OCI-LY7 (cell line): ENCODE results near the gene CHI3L2. TPM values are rescaled to one million over a fixed set of nuclear protein-coding genes. Genes with fewer than 3 reads are reported as not detected.

Source experiments
- BruUV-seq: library from RNA; stranded (reverse); fragments of 400-500 nt; replicated peaks from 2 replicates; lab custom pipeline; 2021; lab: Mats Ljungman, UMichigan
- CTCF ChIA-PET: fragments of 300-600 bp; sonication (Branson Sonifier 250); formaldehyde crosslinking; loops from one replicate; lab custom pipeline; 2022; ENCODE audit warnings: antibody characterized with exemption; ENCODE audit not compliant: unreplicated experiment; lab: Charles Lee
- POLR2A ChIA-PET: fragments of 300-600 bp; sonication (Branson Sonifier 250); formaldehyde crosslinking; loops from one replicate; lab custom pipeline; 2022; ENCODE audit warnings: antibody characterized with exemption; lab: Charles Lee
- DNase-seq: peaks from one replicate; pipeline ENCODE4 v3.0.0-alpha.2; 2015; ENCODE audit warnings: low spot score
- H2AFZ ChIP-seq: fragments of 200-600 bp; sonication (generic), shearing (Covaris generic); 2 replicates; pipeline ENCODE4 v1.6.1; 2014; ENCODE audit warnings: mild to moderate bottlenecking, antibody characterized with exemption, low read length, moderate library complexity
- H3K27ac ChIP-seq: fragments of 200-600 bp; sonication (generic); 2 replicates; pipeline ENCODE4 v1.5.1; 2014; ENCODE audit warnings: mixed run types, low read depth, mild to moderate bottlenecking, moderate library complexity, low read length, inconsistent platforms; ENCODE audit not compliant: poor library complexity, severe bottlenecking
- H3K36me3 ChIP-seq: fragments of 200-600 bp; sonication (generic); 2 replicates; pipeline ENCODE4 v1.6.1; 2014; ENCODE audit warnings: mild to moderate bottlenecking, antibody characterized with exemption, low read length, moderate library complexity, mixed read lengths; ENCODE audit not compliant: insufficient read depth
- H3K4me1 ChIP-seq: fragments of 200-600 bp; sonication (generic); 2 replicates; pipeline ENCODE4 v1.5.1; 2014; ENCODE audit warnings: mild to moderate bottlenecking, low read length; ENCODE audit not compliant: insufficient read depth, poor library complexity, severe bottlenecking
- H3K4me2 ChIP-seq: fragments of 200-600 bp; sonication (generic); 2 replicates; pipeline ENCODE4 v1.6.1; 2014; ENCODE audit warnings: mild to moderate bottlenecking, low read length
- H3K4me3 ChIP-seq: fragments of 200-600 bp; sonication (generic); 2 replicates; pipeline ENCODE4 v1.5.1; 2014; ENCODE audit warnings: mild to moderate bottlenecking, low read depth, low read length; ENCODE audit not compliant: poor library complexity, severe bottlenecking
- H3K79me2 ChIP-seq: fragments of 200-600 bp; sonication (generic); 2 replicates; pipeline ENCODE4 v1.6.1; 2016; ENCODE audit warnings: low read depth, mild to moderate bottlenecking, low read length, moderate library complexity, mixed read lengths; ENCODE audit not compliant: insufficient read depth
- H3K9me2 ChIP-seq: fragments of 200-600 bp; sonication (generic); 2 replicates; pipeline ENCODE4 v1.6.1; 2016; ENCODE audit warnings: mild to moderate bottlenecking, low read length, mixed read lengths; ENCODE audit not compliant: insufficient read depth
- H3K9me3 ChIP-seq: fragments of 200-600 bp; sonication (generic); 2 replicates; pipeline ENCODE4 v1.6.1; 2014; ENCODE audit warnings: mild to moderate bottlenecking, mixed run types, low read length, mixed read lengths
- H4K20me1 ChIP-seq: fragments of 200-600 bp; sonication (generic); 2 replicates; pipeline ENCODE4 v1.6.1; 2014; ENCODE audit warnings: mild to moderate bottlenecking, antibody characterized with exemption, low read length, moderate library complexity, mixed read lengths; ENCODE audit not compliant: insufficient read depth
- EZH2phosphoT487 ChIP-seq: fragments of 200-600 bp; sonication (generic); IDR thresholded peaks from 2 replicates; pipeline ENCODE4 v1.6.1; 2018; ENCODE audit warnings: low read depth, borderline replicate concordance, mild to moderate bottlenecking, mixed run types, antibody characterized with exemption, low read length, moderate library complexity, mixed read lengths
- intact Hi-C: fragments of 100-400 bp; cut with micrococcal nuclease; formaldehyde crosslinking; loops from one replicate; pipeline ENCODE4 v1.10.0; 2022; ENCODE audit not compliant: unreplicated experiment
- total RNA-seq, 2 experiments: library from RNA; depleted of rRNA in 1 of 2; stranded (reverse); fragments of >200 nt in 1 of 2; shearing (Covaris generic) in 1 of 2; gene quantifications; 2 replicates each; pipeline ENCODE4 v1.2.3, GENCODE V29; 2014 to 2022
- TF ChIP-seq, protein P1 (sequence below): fragments of 200-600 bp; sonication (generic); conservative IDR thresholded peaks from 2 replicates; pipeline ENCODE4 v1.5.1; 2014; ENCODE audit warnings: mild to moderate bottlenecking, antibody characterized with exemption, low read length, moderate library complexity, mixed read lengths

The CHI3L2 gene
- total RNA-seq, 2 experiments from 2014 or later: 37.1 to 88.7 TPM

DNA sequence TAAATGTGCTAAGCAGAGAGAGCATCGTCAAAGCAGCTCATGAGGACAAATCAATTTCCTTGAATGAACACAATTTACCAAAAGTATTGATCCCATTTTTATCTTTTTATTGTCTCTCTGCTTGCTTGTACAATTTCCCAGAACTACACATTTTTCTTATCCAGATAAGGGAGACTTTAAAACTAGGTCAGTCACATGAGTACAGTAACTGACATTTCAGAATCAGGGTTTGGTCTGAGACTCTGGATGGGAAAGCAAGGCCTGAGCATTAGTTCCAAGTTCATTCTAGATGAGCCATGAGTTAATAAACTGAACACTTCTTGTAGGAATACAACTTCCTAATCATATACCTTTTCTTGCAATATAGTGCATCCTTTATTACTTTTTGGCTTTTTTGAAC lies 15.6 kb upstream of the CHI3L2 start:
- TF ChIP-seq, protein P1, sequence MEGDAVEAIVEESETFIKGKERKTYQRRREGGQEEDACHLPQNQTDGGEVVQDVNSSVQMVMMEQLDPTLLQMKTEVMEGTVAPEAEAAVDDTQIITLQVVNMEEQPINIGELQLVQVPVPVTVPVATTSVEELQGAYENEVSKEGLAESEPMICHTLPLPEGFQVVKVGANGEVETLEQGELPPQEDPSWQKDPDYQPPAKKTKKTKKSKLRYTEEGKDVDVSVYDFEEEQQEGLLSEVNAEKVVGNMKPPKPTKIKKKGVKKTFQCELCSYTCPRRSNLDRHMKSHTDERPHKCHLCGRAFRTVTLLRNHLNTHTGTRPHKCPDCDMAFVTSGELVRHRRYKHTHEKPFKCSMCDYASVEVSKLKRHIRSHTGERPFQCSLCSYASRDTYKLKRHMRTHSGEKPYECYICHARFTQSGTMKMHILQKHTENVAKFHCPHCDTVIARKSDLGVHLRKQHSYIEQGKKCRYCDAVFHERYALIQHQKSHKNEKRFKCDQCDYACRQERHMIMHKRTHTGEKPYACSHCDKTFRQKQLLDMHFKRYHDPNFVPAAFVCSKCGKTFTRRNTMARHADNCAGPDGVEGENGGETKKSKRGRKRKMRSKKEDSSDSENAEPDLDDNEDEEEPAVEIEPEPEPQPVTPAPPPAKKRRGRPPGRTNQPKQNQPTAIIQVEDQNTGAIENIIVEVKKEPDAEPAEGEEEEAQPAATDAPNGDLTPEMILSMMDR: no peak
- no peak for TF ChIP-seq EZH2phosphoT487
- Histone ChIP-seq H4K20me1 (no peaks in the 10 kb centered on the region), H3K36me3 (no peaks in the 10 kb centered on the region), H3K79me2 (no peaks in the 10 kb centered on the region), H3K4me1 (peaks cover 46% of the 10 kb centered on the region), H3K4me2 (no peak overlapping the region), H3K27ac (no peak overlapping the region), H3K4me3 (no peak overlapping the region), H2AFZ (no peak overlapping the region), H3K9me3 (no peaks in the 10 kb centered on the region), H3K9me2 (no peaks in the 10 kb centered on the region)
- DNase-seq: no peak
- ChIA-PET CTCF (no interaction called here), POLR2A (interaction anchor here (0.7 to 1.9 kb wide), 4 partner anchors 9 to 902 kb away, joined by 4 to 7 read pairs (median 4); no protein-coding TSS in a partner anchor)
- intact Hi-C loops: loop anchor here (10.0 kb wide), 1 partner anchor 413 kb away; no protein-coding TSS in a partner anchor
- BruUV-seq: no TSS peak

DNA sequence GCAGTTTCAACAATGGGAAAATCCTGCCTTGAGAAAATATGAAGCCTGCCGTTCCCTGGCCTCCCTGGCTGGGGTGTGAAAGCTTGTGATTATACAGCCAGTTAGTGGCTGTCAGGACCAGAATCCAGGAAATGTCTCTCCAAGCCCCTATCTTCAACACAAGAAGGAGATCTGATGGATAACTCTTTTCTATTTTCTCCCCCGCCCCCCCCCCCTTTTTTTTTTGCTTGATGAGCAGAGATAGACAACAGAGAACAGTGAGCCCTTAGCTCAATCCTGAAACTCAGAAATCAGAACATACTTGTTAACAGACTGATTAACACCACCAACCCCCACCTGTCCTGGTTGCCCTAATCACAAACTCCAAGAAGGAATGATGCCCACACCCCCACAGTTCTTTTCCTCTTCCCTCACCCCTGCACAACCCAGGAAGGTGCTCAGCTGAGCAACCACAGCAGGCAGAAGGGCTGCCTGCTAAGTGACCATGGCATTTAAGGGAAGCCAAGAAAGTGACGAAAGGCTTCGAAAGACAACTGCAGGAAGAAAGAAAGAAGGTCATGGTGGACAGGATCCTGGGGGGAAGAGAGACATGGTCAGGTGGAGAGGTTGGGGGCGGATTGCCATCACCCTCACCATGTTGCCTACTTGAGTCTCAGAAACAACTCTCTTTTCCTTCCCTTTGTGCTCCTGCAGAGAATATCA lies 14.7 kb upstream of the CHI3L2 start:
- H3K4me3 ChIP-seq: no peak overlapping the region
- H3K27ac ChIP-seq: peak overlapping the region; percentile 97
- H3K79me2 ChIP-seq: no peaks in the 10 kb centered on the region
- peak overlapping the region; percentile 87 for H3K4me2 ChIP-seq
- H3K9me3 ChIP-seq: no peaks in the 10 kb centered on the region
- intact Hi-C loops: loop anchor here (10.0 kb wide), 1 partner anchor 412 kb away; no protein-coding TSS in a partner anchor
- BruUV-seq: no TSS peak
- H3K9me2 ChIP-seq: no peaks in the 10 kb centered on the region
- no peaks in the 10 kb centered on the region for H3K36me3 ChIP-seq
- peaks cover 54% of the 10 kb centered on the region for H3K4me1 ChIP-seq
- ChIA-PET CTCF (no interaction called here), POLR2A (interaction anchor here (0.6 to 1.9 kb wide), 7 partner anchors 8 to 903 kb away, joined by 3 to 7 read pairs (median 4); no protein-coding TSS in a partner anchor)
- H2AFZ ChIP-seq: peak overlapping the region; percentile 81
- no peak for DNase-seq
- TF ChIP-seq EZH2phosphoT487: no peak
- TF ChIP-seq, protein P1: no peak
- no peaks in the 10 kb centered on the region for H4K20me1 ChIP-seq
